HG02973 (cell line): ENCODE measurements around the gene USF3.

Experiments used
- ATAC-seq: cut with Tn5 transposase; IDR thresholded peaks from one replicate; pipeline ENCODE4 v1.9.1; 2021; ENCODE audit warnings: moderate library complexity; ENCODE audit not compliant: unreplicated experiment

The USF3 gene

DNA sequence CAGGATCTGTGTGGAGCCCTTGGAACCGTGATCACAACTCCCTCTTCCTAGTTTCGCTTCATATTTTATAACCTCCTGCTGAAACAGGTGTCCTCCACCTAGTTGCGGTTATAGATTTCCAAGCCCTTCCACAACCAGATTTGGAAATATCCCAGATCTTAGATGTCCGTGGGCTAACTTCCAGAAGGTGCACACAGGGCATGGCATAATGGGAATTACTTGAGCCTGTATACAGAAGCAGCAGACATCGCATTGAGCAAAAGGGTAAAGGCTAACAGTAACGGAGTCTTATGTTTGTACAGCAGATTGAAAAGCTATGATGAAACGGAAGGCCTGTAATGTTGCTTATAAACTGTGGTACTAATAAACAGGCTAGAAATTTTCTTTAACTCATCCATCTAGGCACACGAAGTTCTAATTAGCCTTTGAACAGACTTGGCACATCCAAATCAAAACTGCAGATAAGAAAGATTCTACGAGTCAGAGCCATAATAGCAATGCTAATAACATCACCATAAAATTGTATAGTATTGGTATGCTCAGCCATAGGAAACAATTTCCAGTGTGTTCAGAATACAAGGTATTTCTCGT is 1.2 kb upstream of the USF3 start:
- ATAC-seq, result no peak

GRCh38 chr3:113696658-113697499 is 437 bp upstream of the USF3 start:
- ATAC-seq, result peak; percentile 92

DNA sequence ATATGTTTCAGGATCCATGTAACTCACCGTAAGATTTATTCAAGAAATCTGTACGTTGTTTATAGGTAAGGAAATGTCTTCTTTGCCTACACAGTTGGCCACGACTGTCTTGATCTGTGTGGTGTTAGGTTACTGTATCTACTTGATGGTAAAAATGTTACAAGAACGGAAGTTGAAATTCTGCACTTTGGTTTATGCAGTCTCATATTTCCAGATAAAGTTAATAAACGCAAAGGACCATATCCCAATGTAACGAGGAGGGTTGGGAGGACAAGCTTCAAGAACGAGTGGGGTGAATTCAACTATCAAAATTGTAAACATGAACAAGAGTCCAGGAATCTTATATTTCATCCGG is 1.0 kb downstream of the USF3 start:
- ATAC-seq, result no peak

DNA sequence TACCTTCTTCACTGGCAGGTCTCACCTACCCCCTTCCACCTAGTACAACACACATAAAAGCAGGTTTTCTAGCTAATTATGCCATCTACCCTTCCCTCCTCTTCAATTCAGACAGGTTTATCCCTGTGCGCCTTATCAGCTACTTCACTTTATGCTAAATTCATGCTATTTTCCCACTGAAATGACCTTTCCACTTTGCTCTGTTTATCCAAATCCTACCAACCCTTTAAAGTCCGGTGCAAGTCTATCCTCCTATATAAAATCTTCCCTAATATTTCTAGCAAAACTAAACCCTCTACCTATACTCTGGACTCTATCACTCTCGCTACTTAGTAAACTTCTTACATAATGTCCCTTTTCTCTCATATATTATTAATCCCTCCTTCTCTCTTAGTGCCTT is 6.0 kb downstream of the USF3 start:
- ATAC-seq, result no peak

GRCh38 chr3:113685956-113686721 is 10.3 kb downstream of the USF3 start:
- no peak for ATAC-seq

- no peak for ATAC-seq
Observed at GRCh38 chr3:113685124-113685523, 11.3 kb downstream of the USF3 start.

GRCh38 chr3:113684271-113684819 is 12.1 kb downstream of the USF3 start:
- ATAC-seq, result no peak

DNA sequence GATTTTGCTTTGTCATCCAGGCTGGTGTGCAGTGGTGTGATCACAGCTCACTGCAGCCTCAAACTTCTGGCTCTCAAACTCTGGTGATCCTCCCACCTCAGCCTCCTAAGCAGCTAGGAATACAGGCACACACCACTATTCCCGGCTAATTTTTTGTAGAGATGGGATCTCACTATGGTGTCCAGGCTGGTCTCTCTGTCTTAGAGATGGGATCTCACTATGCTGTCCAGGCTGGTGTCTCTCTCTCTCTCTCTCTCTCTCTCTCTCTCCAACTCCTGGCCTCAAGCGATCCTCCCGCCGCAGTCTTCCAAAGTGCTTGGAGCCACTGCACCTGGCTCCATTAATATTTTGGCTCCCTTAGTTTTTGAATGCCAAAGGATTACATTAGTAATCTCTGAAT is 17.7 kb downstream of the USF3 start:
- no peak for ATAC-seq

DNA sequence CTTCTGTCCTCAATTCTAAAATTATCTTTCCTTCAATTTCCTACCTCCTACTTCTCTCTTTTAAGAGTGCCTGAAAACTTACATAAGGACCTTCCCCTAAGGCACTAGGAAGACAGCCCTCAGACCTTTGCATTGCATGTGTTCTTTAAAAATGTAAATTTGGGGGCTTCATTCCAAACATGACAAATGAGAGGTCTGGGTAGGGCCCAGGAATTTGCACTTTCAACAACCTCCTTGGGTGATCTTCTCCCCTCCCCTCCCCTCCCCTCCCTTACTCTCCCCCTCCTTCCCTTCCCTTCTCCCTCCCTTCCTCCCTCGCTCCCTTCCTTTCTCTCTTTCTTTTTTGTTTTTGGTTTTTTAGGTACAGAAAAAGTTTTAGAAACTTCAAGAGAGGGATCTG is 18.7 kb downstream of the USF3 start:
- ATAC-seq, result no peak

DNA sequence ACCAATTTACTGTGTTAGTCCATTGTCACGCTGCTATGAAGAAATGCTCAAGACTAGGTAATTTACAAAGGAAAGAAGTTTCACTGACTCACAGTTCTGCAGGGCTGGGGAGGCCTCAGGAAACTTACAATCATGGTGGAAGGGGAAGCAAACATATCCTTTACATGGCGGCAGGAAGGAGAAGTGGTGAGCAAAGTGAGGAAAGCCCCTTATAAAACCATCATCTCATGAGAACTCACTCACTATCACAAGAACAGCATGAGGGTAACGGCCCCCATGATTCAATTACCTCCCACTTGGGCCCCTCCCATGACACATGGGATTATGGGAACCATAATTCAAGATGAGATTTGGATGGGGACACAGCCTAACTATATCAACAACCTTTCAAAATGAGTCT is 20.2 kb downstream of the USF3 start:
- no peak for ATAC-seq

- no peak for ATAC-seq
Observed at GRCh38 chr3:113673593-113673992, 22.8 kb downstream of the USF3 start.

DNA sequence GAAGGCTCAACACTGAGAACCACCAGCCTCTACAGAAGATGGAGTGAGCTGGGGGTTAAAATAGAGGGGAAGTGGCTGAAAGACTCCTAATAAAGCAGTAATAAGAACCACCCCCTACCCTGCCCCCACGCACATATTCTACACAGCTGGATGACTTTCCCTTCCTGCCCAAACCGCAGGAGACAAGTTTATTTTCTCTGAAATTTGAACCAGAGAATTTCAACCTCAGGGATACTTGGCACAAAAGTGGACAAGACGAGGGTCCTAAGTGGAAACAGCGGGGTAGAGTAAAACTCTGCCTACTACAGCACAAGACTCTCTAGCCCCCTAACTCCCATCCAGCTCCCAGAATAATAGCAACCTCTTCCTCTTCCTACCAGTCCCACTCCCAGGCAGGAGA is 28.4 kb downstream of the USF3 start:
- ATAC-seq, result no peak

- no peak for ATAC-seq
Observed at GRCh38 chr3:113664523-113665094, 31.8 kb downstream of the USF3 start.

DNA sequence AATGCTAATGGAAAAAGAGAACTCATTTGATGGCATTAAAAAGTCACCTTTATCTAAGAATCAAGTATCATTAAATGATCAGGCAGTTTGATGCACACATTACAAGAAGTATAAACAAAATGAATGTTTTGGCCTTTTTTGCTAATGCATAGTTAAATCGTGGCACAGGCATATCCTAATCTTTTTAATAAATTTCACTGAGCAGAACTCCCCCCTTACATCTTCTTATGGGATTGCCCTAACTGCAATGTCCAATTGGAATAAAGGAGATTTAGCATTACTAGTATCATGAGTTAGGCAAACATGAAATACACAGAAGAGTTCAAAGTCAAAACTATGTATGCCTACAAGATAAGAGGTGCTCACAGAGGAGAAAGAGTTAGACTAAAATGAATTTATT is 32.7 kb downstream of the USF3 start:
- ATAC-seq, result no peak

GRCh38 chr3:113663324-113663750 is 33.1 kb downstream of the USF3 start:
- no peak for ATAC-seq

DNA sequence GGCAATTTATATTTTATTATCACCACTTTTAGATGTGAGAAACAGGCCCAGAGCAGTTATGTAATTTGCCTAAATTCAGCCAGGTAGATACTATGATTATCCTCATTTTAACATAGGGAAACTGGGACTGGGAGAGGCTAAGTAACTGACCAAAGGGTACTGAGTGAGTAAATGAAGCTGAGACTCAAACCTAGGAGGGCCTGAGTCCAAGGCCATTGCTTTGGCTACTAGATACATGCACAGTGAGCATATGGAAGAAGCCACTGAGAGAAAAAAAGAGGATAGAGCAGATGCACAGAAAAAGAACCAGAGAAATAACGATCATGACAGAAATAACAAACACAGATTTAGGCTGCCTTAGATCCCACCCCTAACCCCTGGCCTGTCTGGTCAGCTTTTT is 33.6 kb downstream of the USF3 start:
- no peak for ATAC-seq

GRCh38 chr3:113660896-113661295 is 35.5 kb downstream of the USF3 start:
- no peak for ATAC-seq

- no peak for ATAC-seq
Observed at GRCh38 chr3:113660458-113660857, 36.0 kb downstream of the USF3 start.

DNA sequence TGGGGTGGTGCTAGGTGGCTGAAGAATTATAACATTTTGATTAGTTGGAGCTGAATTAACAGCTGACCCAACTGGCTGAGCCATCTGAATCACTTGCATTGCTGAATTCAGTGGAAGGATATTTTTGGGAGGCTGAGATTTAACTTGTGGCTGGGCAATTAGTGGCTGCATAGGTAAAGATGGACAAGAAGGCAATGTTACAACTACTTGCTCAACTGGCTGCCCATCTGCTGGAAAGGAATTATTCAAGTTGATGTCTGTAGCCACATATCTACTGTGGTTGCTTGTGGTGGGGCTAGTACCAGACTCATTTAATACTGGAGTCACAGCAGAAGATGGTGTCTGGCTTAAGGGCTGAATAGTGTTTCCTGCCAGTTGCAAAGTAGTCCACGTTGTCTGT is 36.4 kb downstream of the USF3 start:
- ATAC-seq, result no peak

DNA sequence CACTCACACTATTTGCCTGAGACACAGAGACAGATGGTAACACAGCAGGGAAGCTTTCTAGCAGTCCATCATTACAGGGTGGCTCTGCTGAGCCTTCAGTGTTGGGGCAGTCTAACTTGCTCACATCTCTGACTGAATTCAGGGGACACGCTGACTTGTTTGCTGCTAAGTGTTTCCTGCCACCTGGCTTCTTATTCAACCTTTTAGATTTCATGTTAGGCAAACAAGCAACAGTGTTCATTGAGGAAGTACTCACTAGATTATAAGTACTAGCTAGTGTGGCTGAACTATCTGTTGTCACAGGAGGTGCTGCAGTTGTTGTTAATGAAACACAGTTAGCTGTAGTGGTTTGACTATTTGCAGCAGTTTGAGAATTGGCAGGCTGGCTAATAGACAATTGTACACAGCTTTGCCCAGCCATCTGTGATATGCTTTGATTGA is 37.3 kb downstream of the USF3 start:
- ATAC-seq, result no peak

DNA sequence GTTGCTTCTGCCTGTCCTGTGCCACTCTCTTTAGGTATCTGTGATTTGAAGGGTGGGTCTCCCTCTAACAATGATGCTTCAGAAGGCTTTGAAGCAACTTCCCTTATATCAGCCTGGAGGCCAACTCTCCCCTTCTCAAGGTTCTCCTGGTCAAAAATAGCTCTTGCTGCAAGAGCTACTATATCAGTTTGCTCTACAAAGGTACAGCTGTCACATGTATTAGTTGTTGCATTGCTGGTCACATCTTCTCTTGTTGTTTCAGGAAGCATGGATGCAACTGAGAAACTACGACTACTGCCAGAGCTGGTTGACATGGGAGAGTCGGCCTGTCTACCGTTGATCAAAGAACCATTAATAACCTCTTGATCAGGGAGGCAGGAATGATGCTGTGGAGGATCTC is 38.3 kb downstream of the USF3 start:
- ATAC-seq, result no peak
